ENCODE measurements around the gene NSMCE1.
A peak's percentile ranks its signal among the peaks of the same experiment; 100 is the strongest.

NSMCE1 gene

GRCh38 chr16:27185776-27186130 lies 82.8 kb downstream of the NSMCE1 start:
- H3K36me3 ChIP-seq (replicated peaks; ENCODE audit: low read depth, low read length), result no peaks in the 10 kb centered on the region
- H3K4me2 ChIP-seq (ENCODE audit: low read length), result no peak overlapping the region
- H3K27me3 ChIP-seq (ENCODE audit: low read depth, low read length), result peaks cover 25% of the 10 kb centered on the region
- H2AFZ ChIP-seq (ENCODE audit: low read depth, low read length), result no peak overlapping the region
- no peaks in the 10 kb centered on the region for H4K20me1 ChIP-seq (ENCODE audit: insufficient read depth, low read length)
- H3K9me3 ChIP-seq (ENCODE audit: insufficient read depth, low read length), result no peaks in the 10 kb centered on the region
- no peak overlapping the region for H3K9ac ChIP-seq (ENCODE audit: low read length)
- H3K4me1 ChIP-seq (ENCODE audit: low read length), result no peaks in the 10 kb centered on the region
- H3K4me3 ChIP-seq (ENCODE audit: low read length), result no peak overlapping the region
- H3K79me2 ChIP-seq (ENCODE audit: low read length), result no peaks in the 10 kb centered on the region
- TF ChIP-seq, protein P1, sequence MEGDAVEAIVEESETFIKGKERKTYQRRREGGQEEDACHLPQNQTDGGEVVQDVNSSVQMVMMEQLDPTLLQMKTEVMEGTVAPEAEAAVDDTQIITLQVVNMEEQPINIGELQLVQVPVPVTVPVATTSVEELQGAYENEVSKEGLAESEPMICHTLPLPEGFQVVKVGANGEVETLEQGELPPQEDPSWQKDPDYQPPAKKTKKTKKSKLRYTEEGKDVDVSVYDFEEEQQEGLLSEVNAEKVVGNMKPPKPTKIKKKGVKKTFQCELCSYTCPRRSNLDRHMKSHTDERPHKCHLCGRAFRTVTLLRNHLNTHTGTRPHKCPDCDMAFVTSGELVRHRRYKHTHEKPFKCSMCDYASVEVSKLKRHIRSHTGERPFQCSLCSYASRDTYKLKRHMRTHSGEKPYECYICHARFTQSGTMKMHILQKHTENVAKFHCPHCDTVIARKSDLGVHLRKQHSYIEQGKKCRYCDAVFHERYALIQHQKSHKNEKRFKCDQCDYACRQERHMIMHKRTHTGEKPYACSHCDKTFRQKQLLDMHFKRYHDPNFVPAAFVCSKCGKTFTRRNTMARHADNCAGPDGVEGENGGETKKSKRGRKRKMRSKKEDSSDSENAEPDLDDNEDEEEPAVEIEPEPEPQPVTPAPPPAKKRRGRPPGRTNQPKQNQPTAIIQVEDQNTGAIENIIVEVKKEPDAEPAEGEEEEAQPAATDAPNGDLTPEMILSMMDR (IDR thresholded peaks at IDR 0.05; ENCODE audit: low read depth, low read length), result no peak
- no peak for TF ChIP-seq EZH2phosphoT487 (IDR thresholded peaks at IDR 0.05; ENCODE audit: low read depth)
- H3K27ac ChIP-seq (ENCODE audit: low read length), result no peak overlapping the region

GRCh38 chr16:27182906-27183405 lies 85.6 kb downstream of the NSMCE1 start:
- H3K27ac ChIP-seq (ENCODE audit: low read length), result no peak overlapping the region
- no peak overlapping the region for H2AFZ ChIP-seq (ENCODE audit: low read depth, low read length)
- H3K27me3 ChIP-seq (ENCODE audit: low read depth, low read length), result peaks cover 25% of the 10 kb centered on the region
- no peak overlapping the region for H3K4me3 ChIP-seq (ENCODE audit: low read length)
- TF ChIP-seq, protein P1 (IDR thresholded peaks at IDR 0.05; ENCODE audit: low read depth, low read length), result no peak
- no peak for TF ChIP-seq EZH2phosphoT487 (IDR thresholded peaks at IDR 0.05; ENCODE audit: low read depth)
- H3K9me3 ChIP-seq (ENCODE audit: insufficient read depth, low read length), result no peaks in the 10 kb centered on the region
- no peaks in the 10 kb centered on the region for H4K20me1 ChIP-seq (ENCODE audit: insufficient read depth, low read length)
- H3K4me1 ChIP-seq (ENCODE audit: low read length), result peaks cover 11% of the 10 kb centered on the region
- H3K36me3 ChIP-seq (replicated peaks; ENCODE audit: low read depth, low read length), result no peaks in the 10 kb centered on the region
- no peak overlapping the region for H3K4me2 ChIP-seq (ENCODE audit: low read length)
- no peaks in the 10 kb centered on the region for H3K79me2 ChIP-seq (ENCODE audit: low read length)
- no peak overlapping the region for H3K9ac ChIP-seq (ENCODE audit: low read length)

- Histone ChIP-seq H3K9me3 (ENCODE audit: insufficient read depth, low read length) (no peaks in the 10 kb centered on the region), H4K20me1 (ENCODE audit: insufficient read depth, low read length) (no peaks in the 10 kb centered on the region), H3K4me1 (ENCODE audit: low read length) (peaks cover 11% of the 10 kb centered on the region), H2AFZ (ENCODE audit: low read depth, low read length) (no peak overlapping the region), H3K79me2 (ENCODE audit: low read length) (no peaks in the 10 kb centered on the region), H3K27me3 (ENCODE audit: low read depth, low read length) (peaks cover 25% of the 10 kb centered on the region), H3K27ac (ENCODE audit: low read length) (no peak overlapping the region), H3K9ac (ENCODE audit: low read length) (no peak overlapping the region), H3K4me2 (ENCODE audit: low read length) (no peak overlapping the region), H3K4me3 (ENCODE audit: low read length) (no peak overlapping the region), H3K36me3 (replicated peaks; ENCODE audit: low read depth, low read length) (no peaks in the 10 kb centered on the region)
- TF ChIP-seq, protein P1 (IDR thresholded peaks at IDR 0.05; ENCODE audit: low read depth, low read length), result peak; percentile 28; the same call in 1 of the 2 replicates
- no peak for TF ChIP-seq EZH2phosphoT487 (IDR thresholded peaks at IDR 0.05; ENCODE audit: low read depth)
These were observed 87.4 kb downstream of the NSMCE1 start for GRCh38 chr16:27181019-27181790.

- TF ChIP-seq, protein P1 (IDR thresholded peaks at IDR 0.05; ENCODE audit: low read depth, low read length), result peak; percentile 98
- no peak for TF ChIP-seq EZH2phosphoT487 (IDR thresholded peaks at IDR 0.05; ENCODE audit: low read depth)
- Histone ChIP-seq H2AFZ (ENCODE audit: low read depth, low read length) (peak overlapping the region; percentile 97), H4K20me1 (ENCODE audit: insufficient read depth, low read length) (no peaks in the 10 kb centered on the region), H3K4me1 (ENCODE audit: low read length) (peaks cover 11% of the 10 kb centered on the region), H3K9me3 (ENCODE audit: insufficient read depth, low read length) (no peaks in the 10 kb centered on the region), H3K27ac (ENCODE audit: low read length) (no peak overlapping the region), H3K27me3 (ENCODE audit: low read depth, low read length) (peaks cover 25% of the 10 kb centered on the region), H3K9ac (ENCODE audit: low read length) (peak overlapping the region; percentile 39), H3K79me2 (ENCODE audit: low read length) (no peaks in the 10 kb centered on the region), H3K4me2 (ENCODE audit: low read length) (peak overlapping the region; percentile 74), H3K36me3 (replicated peaks; ENCODE audit: low read depth, low read length) (no peaks in the 10 kb centered on the region), H3K4me3 (ENCODE audit: low read length) (peak overlapping the region; percentile 51)
These were observed 89.0 kb downstream of the NSMCE1 start for GRCh38 chr16:27179500-27180072.
